ENCODE measurements around the gene SPC25.
"Not testable (repeated sequence)": the region's sequence is repeated elsewhere in the genome, so short reads cannot be mapped to it uniquely, and the experiment has no call there.

Gene SPC25

DNA sequence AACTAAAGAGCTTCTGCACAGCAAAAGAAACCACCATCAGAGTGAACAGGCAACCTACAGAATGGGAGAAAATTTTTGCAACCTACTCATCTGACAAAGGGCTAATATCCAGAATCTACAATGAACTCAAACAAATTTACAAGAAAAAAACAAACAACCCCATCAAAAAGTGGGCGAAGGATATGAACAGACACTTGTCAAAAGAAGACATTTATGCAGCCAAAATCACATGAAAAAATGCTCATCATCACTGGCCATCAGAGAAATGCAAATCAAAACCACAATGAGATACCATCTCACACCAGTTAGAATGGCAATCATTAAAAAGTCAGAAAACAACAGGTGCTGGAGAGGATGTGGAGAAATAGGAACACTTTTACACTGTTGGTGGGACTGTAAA is 19.9 kb downstream of the SPC25 start:
- DNase-seq; H3K27ac ChIP-seq (ENCODE audit: insufficient read depth in 1 of 2, low read depth in 1 of 2, low read length in 2 of 2, poor library complexity in 1 of 2, severe bottlenecking in 2 of 2); POLR2A ChIA-PET; H3K9me3 ChIP-seq (ENCODE audit: control extremely low read depth in 1 of 5, control insufficient read depth in 4 of 5, insufficient read depth in 2 of 5, low read depth in 1 of 5, low read length in 4 of 5); H3K27me3 ChIP-seq (replicated peaks in 2 of 5; ENCODE audit: control insufficient read depth in 4 of 5, insufficient read depth in 5 of 5, low read length in 4 of 5); H3K4me1 ChIP-seq (ENCODE audit: control extremely low read depth in 1 of 4, control insufficient read depth in 4 of 4, insufficient read depth in 4 of 4, low read length in 3 of 4); CTCF ChIA-PET; H3K4me3 ChIP-seq (ENCODE audit: control insufficient read depth in 1 of 7, extremely low read depth in 1 of 7, insufficient read depth in 4 of 7, low read depth in 2 of 7, low read length in 6 of 7): not testable (repeated sequence)
- peaks cover 3 to 21% (median 7%) of the 10 kb centered on the region in 4 experiments for H3K36me3 ChIP-seq (ENCODE audit: control insufficient read depth in 4 of 4, insufficient read depth in 4 of 4, low read length in 3 of 4)
- WGBS (ENCODE audit: insufficient coverage): no CpG with 5 or more reads among the region's 1 CpG

DNA sequence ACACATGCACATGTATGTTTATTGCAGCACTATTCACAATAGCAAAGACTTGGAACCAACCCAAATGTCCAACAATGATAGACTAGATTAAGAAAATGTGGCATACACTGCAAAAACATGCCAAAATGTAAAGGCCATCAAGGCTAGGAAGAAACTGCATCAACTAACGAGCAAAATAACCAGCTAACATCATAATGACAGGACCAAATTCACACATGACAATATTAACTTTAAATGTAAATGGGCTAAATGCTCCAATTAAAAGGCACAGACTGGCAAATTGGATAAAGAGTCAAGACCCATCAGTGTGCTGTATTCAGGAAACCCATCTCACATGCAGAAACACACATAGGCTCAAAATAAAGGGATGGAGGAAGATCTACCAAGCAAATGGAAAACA is 23.1 kb downstream of the SPC25 start:
- H3K4me1 ChIP-seq (ENCODE audit: control extremely low read depth in 1 of 4, control insufficient read depth in 4 of 4, insufficient read depth in 4 of 4, low read length in 3 of 4); DNase-seq; CTCF ChIA-PET; POLR2A ChIA-PET; H3K9me3 ChIP-seq (ENCODE audit: control extremely low read depth in 1 of 5, control insufficient read depth in 4 of 5, insufficient read depth in 2 of 5, low read depth in 1 of 5, low read length in 4 of 5); H3K27me3 ChIP-seq (replicated peaks in 2 of 5; ENCODE audit: control insufficient read depth in 4 of 5, insufficient read depth in 5 of 5, low read length in 4 of 5); H3K27ac ChIP-seq (ENCODE audit: insufficient read depth in 1 of 2, low read depth in 1 of 2, low read length in 2 of 2, poor library complexity in 1 of 2, severe bottlenecking in 2 of 2); H3K4me3 ChIP-seq (ENCODE audit: control insufficient read depth in 1 of 7, extremely low read depth in 1 of 7, insufficient read depth in 4 of 7, low read depth in 2 of 7, low read length in 6 of 7): not testable (repeated sequence)
- WGBS (ENCODE audit: insufficient coverage): no CpG with 5 or more reads among the region's 1 CpG
- peaks cover 2 to 18% (median 8%) of the 10 kb centered on the region in 4 experiments for H3K36me3 ChIP-seq (ENCODE audit: control insufficient read depth in 4 of 4, insufficient read depth in 4 of 4, low read length in 3 of 4)

DNA sequence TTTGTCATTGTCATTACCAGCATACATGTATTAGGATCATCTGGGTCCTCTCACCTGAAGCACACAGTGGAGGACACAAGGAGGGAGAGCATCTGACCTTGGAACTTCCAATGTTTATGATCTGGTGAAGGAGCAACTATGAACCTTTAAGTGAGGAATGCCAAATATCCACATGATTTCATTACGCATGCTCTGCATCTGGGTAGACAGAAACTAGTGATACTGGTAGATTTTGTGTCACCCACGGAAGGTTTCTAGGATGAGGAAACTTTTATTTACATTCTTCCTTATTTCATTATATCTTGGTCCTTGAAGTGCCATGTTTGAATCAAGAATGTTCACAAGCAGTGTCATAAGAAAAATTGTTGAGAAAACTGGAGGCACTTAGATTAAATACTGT is 32.1 kb downstream of the SPC25 start:
- CTCF ChIA-PET: no interaction called here
- H3K27ac ChIP-seq (ENCODE audit: insufficient read depth in 1 of 2, low read depth in 1 of 2, low read length in 2 of 2, poor library complexity in 1 of 2, severe bottlenecking in 2 of 2): no peak overlapping the region
- no CpG with 5 or more reads among the region's 2 CpGs for WGBS (ENCODE audit: insufficient coverage)
- no peaks in the 10 kb centered on the region for H3K9me3 ChIP-seq (ENCODE audit: control extremely low read depth in 1 of 5, control insufficient read depth in 4 of 5, insufficient read depth in 2 of 5, low read depth in 1 of 5, low read length in 4 of 5)
- H3K27me3 ChIP-seq (replicated peaks in 2 of 5; ENCODE audit: control insufficient read depth in 4 of 5, insufficient read depth in 5 of 5, low read length in 4 of 5): no peaks in the 10 kb centered on the region
- no peak overlapping the region for H3K4me3 ChIP-seq (ENCODE audit: control insufficient read depth in 1 of 7, extremely low read depth in 1 of 7, insufficient read depth in 4 of 7, low read depth in 2 of 7, low read length in 6 of 7)
- POLR2A ChIA-PET: no interaction called here
- H3K36me3 ChIP-seq (ENCODE audit: control insufficient read depth in 4 of 4, insufficient read depth in 4 of 4, low read length in 3 of 4): peaks cover 0 to 6% (median 0%) of the 10 kb centered on the region in 4 experiments
- no peaks in the 10 kb centered on the region for H3K4me1 ChIP-seq (ENCODE audit: control extremely low read depth in 1 of 4, control insufficient read depth in 4 of 4, insufficient read depth in 4 of 4, low read length in 3 of 4)
- DNase-seq: no peak

DNA sequence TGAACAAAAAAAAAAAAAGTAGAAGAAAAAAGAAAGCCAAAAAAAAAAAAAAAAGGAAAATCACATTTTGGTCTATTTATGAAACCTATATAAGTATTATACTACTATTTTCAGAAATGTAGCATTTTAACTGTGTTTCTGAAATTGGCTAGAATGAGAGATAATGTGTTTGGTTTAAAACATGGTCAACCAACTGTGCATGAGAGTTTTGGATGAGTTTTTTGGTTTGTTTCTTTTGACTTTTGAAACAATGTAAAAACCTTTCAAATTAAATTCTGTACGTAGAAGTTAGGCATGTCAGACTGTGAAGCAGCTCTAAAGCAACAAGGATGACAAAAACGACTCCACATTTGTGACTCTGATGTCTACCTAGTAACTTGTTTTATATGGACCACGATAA is 34.6 kb downstream of the SPC25 start:
- WGBS (ENCODE audit: insufficient coverage): 100% methylated on average over 3 of the region's 3 CpGs
- no peak for DNase-seq
- Histone ChIP-seq H3K27me3 (replicated peaks in 2 of 5; ENCODE audit: control insufficient read depth in 4 of 5, insufficient read depth in 5 of 5, low read length in 4 of 5) (no peaks in the 10 kb centered on the region), H3K27ac (ENCODE audit: insufficient read depth in 1 of 2, low read depth in 1 of 2, low read length in 2 of 2, poor library complexity in 1 of 2, severe bottlenecking in 2 of 2) (no peak overlapping the region), H3K36me3 (ENCODE audit: control insufficient read depth in 4 of 4, insufficient read depth in 4 of 4, low read length in 3 of 4) (peaks cover 0 to 6% (median 3%) of the 10 kb centered on the region in 4 experiments), H3K9me3 (ENCODE audit: control extremely low read depth in 1 of 5, control insufficient read depth in 4 of 5, insufficient read depth in 2 of 5, low read depth in 1 of 5, low read length in 4 of 5) (no peaks in the 10 kb centered on the region), H3K4me1 (ENCODE audit: control extremely low read depth in 1 of 4, control insufficient read depth in 4 of 4, insufficient read depth in 4 of 4, low read length in 3 of 4) (peaks cover 0 to 11% (median 5%) of the 10 kb centered on the region in 4 experiments), H3K4me3 (ENCODE audit: control insufficient read depth in 1 of 7, extremely low read depth in 1 of 7, insufficient read depth in 4 of 7, low read depth in 2 of 7, low read length in 6 of 7) (no peak overlapping the region)
- CTCF ChIA-PET: no interaction called here
- POLR2A ChIA-PET: no interaction called here

DNA sequence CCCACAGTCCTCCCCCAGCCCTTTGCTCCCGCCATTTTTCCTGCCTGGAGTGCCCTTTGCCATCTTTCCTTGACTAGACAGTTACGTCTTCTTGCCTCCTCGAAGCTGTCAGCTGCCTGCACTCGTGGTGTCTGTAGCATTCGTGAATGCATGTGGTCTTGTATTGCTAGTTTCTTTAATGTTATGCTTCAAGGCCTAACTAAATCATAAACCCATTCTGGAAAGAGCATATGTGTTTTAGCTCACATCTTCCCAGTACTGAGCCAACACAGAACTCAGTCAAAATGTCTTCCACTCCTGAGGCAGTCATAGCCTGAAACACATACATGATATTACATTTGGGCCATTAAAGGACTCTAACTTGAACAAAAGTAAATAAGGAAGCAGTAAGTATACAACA is 35.6 kb downstream of the SPC25 start:
- no peak overlapping the region for H3K27ac ChIP-seq (ENCODE audit: insufficient read depth in 1 of 2, low read depth in 1 of 2, low read length in 2 of 2, poor library complexity in 1 of 2, severe bottlenecking in 2 of 2)
- POLR2A ChIA-PET: no interaction called here
- CTCF ChIA-PET: interaction anchor here (1.2 kb wide), 1 partner anchor 9 kb away, joined by 3 read pairs; no protein-coding TSS in a partner anchor
- no peaks in the 10 kb centered on the region for H3K9me3 ChIP-seq (ENCODE audit: control extremely low read depth in 1 of 5, control insufficient read depth in 4 of 5, insufficient read depth in 2 of 5, low read depth in 1 of 5, low read length in 4 of 5)
- peaks cover 0 to 6% (median 3%) of the 10 kb centered on the region in 4 experiments for H3K36me3 ChIP-seq (ENCODE audit: control insufficient read depth in 4 of 4, insufficient read depth in 4 of 4, low read length in 3 of 4)
- DNase-seq: no peak
- no peaks in the 10 kb centered on the region for H3K27me3 ChIP-seq (replicated peaks in 2 of 5; ENCODE audit: control insufficient read depth in 4 of 5, insufficient read depth in 5 of 5, low read length in 4 of 5)
- WGBS (ENCODE audit: insufficient coverage): 100% methylated on average over 1 of the region's 5 CpGs
- H3K4me3 ChIP-seq (ENCODE audit: control insufficient read depth in 1 of 7, extremely low read depth in 1 of 7, insufficient read depth in 4 of 7, low read depth in 2 of 7, low read length in 6 of 7): no peak overlapping the region
- peaks cover 0 to 14% (median 7%) of the 10 kb centered on the region in 4 experiments for H3K4me1 ChIP-seq (ENCODE audit: control extremely low read depth in 1 of 4, control insufficient read depth in 4 of 4, insufficient read depth in 4 of 4, low read length in 3 of 4)

DNA sequence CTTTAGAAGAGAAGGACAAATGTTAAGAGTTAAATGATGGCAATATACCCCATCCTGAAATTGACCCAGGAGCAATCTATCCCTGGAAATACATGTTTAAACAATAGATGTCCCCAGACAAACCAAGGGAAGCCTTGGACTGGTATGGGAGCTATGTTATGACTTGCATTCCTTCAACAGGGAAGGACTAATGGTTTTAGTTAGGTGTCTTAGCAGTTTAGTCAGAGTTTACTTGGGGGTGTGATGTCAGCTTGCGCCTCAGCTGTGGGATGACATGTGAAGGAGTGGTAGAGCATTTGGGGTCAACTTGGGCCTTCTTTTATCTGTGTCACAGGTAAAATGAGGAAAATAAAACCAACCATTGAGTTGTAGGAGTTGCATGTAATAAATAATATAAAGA is 36.8 kb downstream of the SPC25 start:
- no peak overlapping the region for H3K27ac ChIP-seq (ENCODE audit: insufficient read depth in 1 of 2, low read depth in 1 of 2, low read length in 2 of 2, poor library complexity in 1 of 2, severe bottlenecking in 2 of 2)
- H3K9me3 ChIP-seq (ENCODE audit: control extremely low read depth in 1 of 5, control insufficient read depth in 4 of 5, insufficient read depth in 2 of 5, low read depth in 1 of 5, low read length in 4 of 5): no peaks in the 10 kb centered on the region
- CTCF ChIA-PET: no interaction called here
- H3K4me1 ChIP-seq (ENCODE audit: control extremely low read depth in 1 of 4, control insufficient read depth in 4 of 4, insufficient read depth in 4 of 4, low read length in 3 of 4): peaks cover 0 to 19% (median 7%) of the 10 kb centered on the region in 4 experiments
- no peak overlapping the region for H3K4me3 ChIP-seq (ENCODE audit: control insufficient read depth in 1 of 7, extremely low read depth in 1 of 7, insufficient read depth in 4 of 7, low read depth in 2 of 7, low read length in 6 of 7)
- peaks cover 0 to 6% (median 2%) of the 10 kb centered on the region in 4 experiments for H3K36me3 ChIP-seq (ENCODE audit: control insufficient read depth in 4 of 4, insufficient read depth in 4 of 4, low read length in 3 of 4)
- 100% methylated on average over 1 of the region's 1 CpG for WGBS (ENCODE audit: insufficient coverage)
- H3K27me3 ChIP-seq (replicated peaks in 2 of 5; ENCODE audit: control insufficient read depth in 4 of 5, insufficient read depth in 5 of 5, low read length in 4 of 5): no peaks in the 10 kb centered on the region
- DNase-seq: no peak
- POLR2A ChIA-PET: no interaction called here

DNA sequence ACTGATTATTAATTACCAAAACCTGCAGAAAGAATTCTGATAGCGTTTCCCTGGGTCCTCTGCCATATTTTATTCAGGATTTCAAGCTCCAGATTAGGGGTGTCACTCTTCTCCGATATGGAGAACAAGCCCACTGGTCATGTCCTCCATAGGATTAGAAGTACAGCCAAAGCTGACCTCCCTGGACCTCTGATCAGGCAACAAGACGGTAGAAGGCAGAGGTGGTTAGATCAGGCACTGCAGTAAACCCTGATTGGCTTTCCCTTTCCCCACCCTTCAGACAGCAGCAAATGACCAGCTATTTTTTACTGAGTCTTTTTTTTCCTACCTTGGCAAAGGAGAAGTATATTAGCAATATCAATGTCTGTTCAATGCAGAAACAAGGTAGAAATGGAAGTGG is 37.7 kb downstream of the SPC25 start:
- Histone ChIP-seq H3K27ac (ENCODE audit: insufficient read depth in 1 of 2, low read depth in 1 of 2, low read length in 2 of 2, poor library complexity in 1 of 2, severe bottlenecking in 2 of 2) (no peak overlapping the region), H3K4me3 (ENCODE audit: control insufficient read depth in 1 of 7, extremely low read depth in 1 of 7, insufficient read depth in 4 of 7, low read depth in 2 of 7, low read length in 6 of 7) (no peak overlapping the region), H3K36me3 (ENCODE audit: control insufficient read depth in 4 of 4, insufficient read depth in 4 of 4, low read length in 3 of 4) (peaks cover 0 to 6% (median 0%) of the 10 kb centered on the region in 4 experiments), H3K9me3 (ENCODE audit: control extremely low read depth in 1 of 5, control insufficient read depth in 4 of 5, insufficient read depth in 2 of 5, low read depth in 1 of 5, low read length in 4 of 5) (no peaks in the 10 kb centered on the region), H3K27me3 (replicated peaks in 2 of 5; ENCODE audit: control insufficient read depth in 4 of 5, insufficient read depth in 5 of 5, low read length in 4 of 5) (no peaks in the 10 kb centered on the region), H3K4me1 (ENCODE audit: control extremely low read depth in 1 of 4, control insufficient read depth in 4 of 4, insufficient read depth in 4 of 4, low read length in 3 of 4) (peaks cover 0 to 20% (median 7%) of the 10 kb centered on the region in 4 experiments)
- no peak for DNase-seq
- ChIA-PET CTCF (no interaction called here), POLR2A (no interaction called here)
- 63% methylated on average over 3 of the region's 3 CpGs for WGBS (ENCODE audit: insufficient coverage)

Data from common myeloid progenitor, CD34-positive (primary cell).